Heart right ventricle (tissue), 16 donors: ENCODE results near the gene BSND. TPM values are rescaled to one million over a fixed set of nuclear protein-coding genes. Genes with fewer than 3 reads are reported as not detected.

ENCODE experiments used
- ATAC-seq, 8 donors: fragments of 200-7000 bp; cut with Tn5 transposase; one replicate each; pipeline ENCODE4 v1.9.1; 2020; ENCODE audit warnings: mild to moderate bottlenecking in 8 of 8, moderate library complexity in 8 of 8, moderate number of reproducible peaks in 1 of 8
- DNase-seq, 2 donors: peaks; one replicate each; pipeline ENCODE4 v3.0.0-alpha.2; 2020
- H3K27ac ChIP-seq, 10 donors: fragments of 200-600 bp; sonication (generic) in 2 of 10; one replicate each; pipeline versions ENCODE4 v1.5.0 to v1.8.0; 2020 to 2022; ENCODE audit warnings: mild to moderate bottlenecking in 3 of 10
- H3K27me3 ChIP-seq, 7 donors: fragments of 200-600 bp; one replicate each; pipeline ENCODE4 v1.8.0; 2021 to 2022; ENCODE audit warnings: mild to moderate bottlenecking in 2 of 7
- H3K36me3 ChIP-seq, 9 donors: fragments of 200-600 bp; sonication (generic) in 1 of 9; one replicate each; pipeline versions ENCODE4 v1.5.0 to v1.8.0; 2020 to 2022; ENCODE audit warnings: mild to moderate bottlenecking in 2 of 9
- H3K4me1 ChIP-seq, 9 donors: fragments of 200-600 bp; sonication (generic) in 1 of 9; one replicate each; pipeline versions ENCODE4 v1.5.0 to v1.8.0; 2020 to 2022; ENCODE audit warnings: mild to moderate bottlenecking in 4 of 9
- H3K4me3 ChIP-seq, 10 donors: fragments of 200-600 bp; sonication (generic) in 2 of 10; one replicate each; pipeline versions ENCODE4 v1.5.0 to v1.8.0; 2020 to 2022; ENCODE audit warnings: mild to moderate bottlenecking in 7 of 10, moderate library complexity in 2 of 10
- H3K9me3 ChIP-seq, 11 donors: fragments of 200-600 bp in 10 of 11; sonication (generic) in 2 of 11; one replicate each; pipeline versions ENCODE4 v1.5.0 to v1.8.0; 2013 to 2022; ENCODE audit warnings: mild to moderate bottlenecking in 2 of 11, control low read depth in 1 of 11, moderate library complexity in 1 of 11
- CTCF ChIP-seq, 9 donors: fragments of 200-600 bp; sonication (generic) in 2 of 9; IDR thresholded peaks; one replicate each; pipeline versions ENCODE4 v1.5.0 to v1.8.0; 2021 to 2022; ENCODE audit warnings: antibody characterized with exemption in 9 of 9, mild to moderate bottlenecking in 5 of 9, moderate library complexity in 1 of 9
- WGBS, 2 donors: extraction: QIAGEN DNeasy Blood & Tissue Kit; methylation state at CpG; one replicate each; pipeline ENCODE4 v1.1.7; 2013; ENCODE audit warnings: inconsistent platforms in 1 of 2; 5-methylcytosine and 5-hydroxymethylcytosine counted together
- intact Hi-C, 10 donors: fragments of 100-400 bp; cut with DNase I; formaldehyde crosslinking; loops; one replicate each; pipeline versions ENCODE4 v1.11.1 to v1.14.2; 2022
- polyA plus RNA-seq, 2 donors: library from polyadenylated mRNA; stranded (reverse); fragments of 200-250 nt; gene quantifications; one replicate each; pipeline ENCODE4 v1.2.3, GENCODE V29; 2013
- total RNA-seq, 10 donors: library from RNA; stranded (reverse); fragmentation: NEBNext Ultra II Directional in 3 of 10; extraction: Animal tissue kit (Norgen Biotek cat#: 25700) in 3 of 10; gene quantifications; one replicate each; pipeline versions ENCODE4 v1.2.1 to v1.2.4, GENCODE V29; 2021 to 2023
- donor health status: Arrhythmogenic right ventricular cardiomyopathy.
- donor health status: ischemic (EF 13 %, LVEDD 7.1; RV severe dilation, severe dysfunction).
- donor health status: healthy with polysubstance abuse.
- donor health status: DM: no; HTN: yes; CAD: no.
- donor health status: DM: no; HTN: no; CAD: no.
- donor health status: ischemic (EF 25% LVEDD 6.9; RV normal size, moderate dysfunction).
- donor health status: ischemic (EF 25% LVEDD 5.7; RV mildly dilated, moderate dysfunction).
- donor health status: healthy.
- donor health status: DM: yes; HTN: yes; CAD: no.
- donor health status: Ischemic cardiomyopathy.
- donor health status: ischemic (EF 35%, LVEDD 5.7; RV mildly dilated, moderate dysfunction).
- donor health status: nonischemic (EF 11% LVEDD 7.7; RV severe dilation, severe dysfunction).
- donor health status: DM: yes; HTN: yes; CAD: no.
- donor health status: PGD.
- donor health status: ischemic (EF 29% LVEDD 5.4; RV normal size, mild dysfunction).
- donor health status: nonischemic (EF 23%, LVEDD 6.1; RV moderate dilation, normal function).

Gene BSND
- total and polyA plus RNA-seq, 12 donors = not detected

- 89 to 90% methylated on average over 12 of the region's 12 CpGs for WGBS, 2 donors
- TF ChIP-seq CTCF (IDR thresholded peaks at IDR 0.05) = no peak
- no peak for ATAC-seq
- H3K36me3 ChIP-seq = no peaks in the 10 kb centered on the region
- intact Hi-C loops = no loop called here
- no peaks in the 10 kb centered on the region for H3K4me1 ChIP-seq
- no peaks in the 10 kb centered on the region for H3K9me3 ChIP-seq
- H3K4me3 ChIP-seq = no peak overlapping the region
- peaks cover 0 to 5% (median 0%) of the 10 kb centered on the region in 7 donors for H3K27me3 ChIP-seq
- no peak for DNase-seq
- no peak overlapping the region for H3K27ac ChIP-seq
These were observed 8.2 kb downstream of the BSND start for GRCh38 chr1:55006931-55007330.

DNA sequence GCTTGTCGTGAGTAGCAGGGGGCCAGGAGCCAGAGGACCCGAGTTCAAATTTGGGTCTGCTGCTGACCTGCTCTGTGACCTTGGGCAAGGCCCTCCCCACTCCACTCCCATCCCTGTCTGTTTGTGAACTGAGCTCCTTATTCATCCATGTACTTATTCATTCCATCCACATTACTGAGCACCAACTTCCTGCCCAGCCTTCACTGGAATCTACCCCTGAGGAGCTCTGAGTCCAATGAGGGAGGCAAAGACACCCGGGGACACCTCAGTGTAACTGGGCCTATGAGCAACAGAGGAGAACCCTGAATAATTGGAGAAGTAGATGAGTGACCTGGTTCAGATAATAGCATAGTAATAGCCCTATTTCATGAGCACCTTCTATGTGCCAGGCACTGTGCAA is 8.9 kb downstream of the BSND start:
- peaks cover 0 to 10% (median 4%) of the 10 kb centered on the region in 7 donors for H3K27me3 ChIP-seq
- H3K4me1 ChIP-seq = no peaks in the 10 kb centered on the region
- no peak overlapping the region for H3K27ac ChIP-seq
- H3K36me3 ChIP-seq = no peaks in the 10 kb centered on the region
- TF ChIP-seq CTCF (IDR thresholded peaks at IDR 0.05) = no peak
- WGBS, 2 donors = 88 to 94% methylated on average over 3 of the region's 3 CpGs
- H3K9me3 ChIP-seq = no peaks in the 10 kb centered on the region
- intact Hi-C loops = no loop called here
- H3K4me3 ChIP-seq = no peak overlapping the region
- ATAC-seq (no peak), DNase-seq (no peak)

- H3K4me1 ChIP-seq = no peaks in the 10 kb centered on the region
- ATAC-seq = no peak
- intact Hi-C loops = no loop called here
- DNase-seq = no peak
- H3K4me3 ChIP-seq = no peak overlapping the region
- no peak for TF ChIP-seq CTCF (IDR thresholded peaks at IDR 0.05)
- H3K27me3 ChIP-seq = peaks cover 0 to 26% (median 11%) of the 10 kb centered on the region in 7 donors
- WGBS, 2 donors = 87 to 90% methylated on average over 9 of the region's 9 CpGs
- H3K9me3 ChIP-seq = no peaks in the 10 kb centered on the region
- no peak overlapping the region for H3K27ac ChIP-seq
- no peaks in the 10 kb centered on the region for H3K36me3 ChIP-seq
These were observed 11.6 kb downstream of the BSND start for GRCh38 chr1:55010194-55010886.

DNA sequence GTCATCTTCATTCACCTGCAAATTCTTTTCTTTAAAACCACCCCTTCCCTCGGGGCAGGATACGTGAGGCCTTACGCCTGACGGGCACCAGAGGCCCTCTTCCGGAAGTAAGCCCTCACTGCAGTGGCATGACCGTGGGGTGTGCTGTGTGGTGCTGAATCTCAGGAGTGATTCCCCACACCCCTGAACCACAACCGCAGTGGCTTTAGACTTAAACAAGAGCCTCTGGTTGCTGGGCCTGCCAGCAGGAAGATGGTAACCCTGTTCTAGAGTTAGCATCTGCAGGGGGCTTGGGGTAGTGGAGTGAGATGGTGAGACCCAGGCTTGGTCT is 12.1 kb downstream of the BSND start:
- H3K4me1 ChIP-seq = no peaks in the 10 kb centered on the region
- no peaks in the 10 kb centered on the region for H3K36me3 ChIP-seq
- ATAC-seq = no peak
- no peak for DNase-seq
- intact Hi-C loops = no loop called here
- WGBS, 2 donors = 93 to 94% methylated on average over 7 of the region's 7 CpGs
- H3K27ac ChIP-seq = no peak overlapping the region
- H3K9me3 ChIP-seq = no peaks in the 10 kb centered on the region
- no peak for TF ChIP-seq CTCF (IDR thresholded peaks at IDR 0.05)
- H3K27me3 ChIP-seq = peaks cover 0 to 26% (median 12%) of the 10 kb centered on the region in 7 donors
- no peak overlapping the region for H3K4me3 ChIP-seq
